GM23338 (cell line): Measurements from ENCODE around the gene UNC45B. TPM values are rescaled to one million over a fixed set of nuclear protein-coding genes. Genes with fewer than 3 reads are reported as not detected.

Experiments
- ATAC-seq: fragments of 200-7000 bp; cut with Tn5 transposase; 3 replicates; pipeline ENCODE4 v1.9.1; 2020
- DNase-seq: peaks from one replicate; pipeline ENCODE4 v3.0.0-alpha.2; 2015; ENCODE audit warnings: low spot score
- H2AFZ ChIP-seq: fragments of 200-600 bp; sonication (generic); 2 replicates; pipeline ENCODE4 v1.8.0; 2016; ENCODE audit warnings: antibody characterized with exemption, mild to moderate bottlenecking, moderate library complexity
- H3F3A ChIP-seq: fragments of 200-600 bp; sonication (generic); replicated peaks from 2 replicates; pipeline ENCODE4 v1.8.0; 2017; ENCODE audit warnings: antibody characterized with exemption, mixed run types, low read depth
- H3K27ac ChIP-seq: fragments of 200-600 bp; sonication (generic); 2 replicates; pipeline ENCODE4 v1.6.1; 2016; ENCODE audit warnings: low read depth
- H3K27me3 ChIP-seq: fragments of 200-600 bp; sonication (generic); 2 replicates; pipeline ENCODE4 v1.8.0; 2016; ENCODE audit warnings: mild to moderate bottlenecking, mixed run types, moderate library complexity; ENCODE audit not compliant: insufficient read depth
- H3K36me3 ChIP-seq: fragments of 200-600 bp; sonication (generic); 2 replicates; pipeline ENCODE4 v1.8.0; 2016; ENCODE audit warnings: mild to moderate bottlenecking; ENCODE audit not compliant: insufficient read depth
- H3K4me1 ChIP-seq: fragments of 200-600 bp; sonication (generic); 2 replicates; pipeline ENCODE4 v1.8.0; 2016; ENCODE audit warnings: mild to moderate bottlenecking, moderate library complexity; ENCODE audit not compliant: insufficient read depth
- H3K4me2 ChIP-seq: fragments of 200-600 bp; sonication (generic); 2 replicates; pipeline ENCODE4 v1.7.1; 2017; ENCODE audit warnings: mixed run types
- H3K4me3 ChIP-seq: fragments of 200-600 bp; sonication (generic); 2 replicates; pipeline ENCODE4 v1.6.1; 2016; ENCODE audit warnings: mixed run types
- H3K79me2 ChIP-seq: fragments of 200-600 bp; sonication (generic); replicated peaks from 2 replicates; pipeline ENCODE4 v1.8.0; 2017; ENCODE audit warnings: mild to moderate bottlenecking; ENCODE audit not compliant: insufficient read depth
- H3K9me2 ChIP-seq: fragments of 200-600 bp; sonication (generic); 2 replicates; pipeline ENCODE4 v1.8.0; 2017; ENCODE audit not compliant: insufficient read depth
- H4K20me1 ChIP-seq: fragments of 200-600 bp; sonication (generic); replicated peaks from 2 replicates; pipeline ENCODE4 v1.8.0; 2017; ENCODE audit warnings: mild to moderate bottlenecking; ENCODE audit not compliant: insufficient read depth
- H3K27ac Mint-ChIP-seq: 2 replicates; pipeline ENCODE4 v1.8.0; 2020; ENCODE audit warnings: inconsistent platforms, mild to moderate bottlenecking, moderate library complexity, mixed read lengths
- H3K27me3 Mint-ChIP-seq: 3 replicates; pipeline ENCODE4 v1.8.0; 2022; ENCODE audit warnings: low read depth, mild to moderate bottlenecking, moderate library complexity, mixed read lengths, inconsistent platforms; ENCODE audit not compliant: insufficient read depth, poor library complexity
- H3K36me3 Mint-ChIP-seq: 3 replicates; pipeline ENCODE4 v1.8.0; 2021; ENCODE audit warnings: low read depth, mild to moderate bottlenecking, inconsistent platforms, moderate library complexity, mixed read lengths
- H3K4me1 Mint-ChIP-seq: 3 replicates; pipeline ENCODE4 v1.8.0; 2020; ENCODE audit warnings: mild to moderate bottlenecking, inconsistent platforms, mixed read lengths
- H3K4me3 Mint-ChIP-seq: 3 replicates; pipeline ENCODE4 v1.8.0; 2021; ENCODE audit warnings: moderate library complexity, mild to moderate bottlenecking, inconsistent platforms, mixed read lengths
- H3K9me3 Mint-ChIP-seq: 3 replicates; pipeline ENCODE4 v1.8.0; 2020; ENCODE audit warnings: moderate library complexity, mild to moderate bottlenecking, inconsistent platforms, mixed read lengths
- CREB1 ChIP-seq: fragments of 250-450 bp; sonication (Bioruptor Pico); IDR thresholded peaks from 2 replicates; pipeline ENCODE4 v1.5.0; 2020; ENCODE audit warnings: low read depth, mild to moderate bottlenecking, moderate library complexity
- EZH2 ChIP-seq: fragments of 200-600 bp; sonication (generic); IDR thresholded peaks from one replicate; pipeline ENCODE4 v1.8.0; 2017; ENCODE audit warnings: antibody characterized with exemption, mild to moderate bottlenecking, low read depth; ENCODE audit not compliant: unreplicated experiment
- EZH2phosphoT487 ChIP-seq: fragments of 200-600 bp; sonication (generic); IDR thresholded peaks from one replicate; pipeline ENCODE4 v1.8.1; 2018; ENCODE audit warnings: antibody characterized with exemption; ENCODE audit not compliant: unreplicated experiment
- JUNB ChIP-seq: IDR thresholded peaks from one replicate; pipeline ENCODE4 v1.6.1; 2016; ENCODE audit warnings: antibody characterized with exemption; ENCODE audit not compliant: unreplicated experiment
- NANOG ChIP-seq: IDR thresholded peaks from 2 replicates; pipeline ENCODE4 v1.6.1; 2016; ENCODE audit warnings: antibody characterized with exemption, borderline replicate concordance
- POLR2AphosphoS5 ChIP-seq: IDR thresholded peaks from 2 replicates; pipeline ENCODE4 v1.6.1; 2016; ENCODE audit warnings: antibody characterized with exemption, low read depth
- STAT1 ChIP-seq: IDR thresholded peaks from one replicate; pipeline ENCODE4 v1.6.1; 2016; ENCODE audit warnings: antibody characterized with exemption; ENCODE audit not compliant: unreplicated experiment
- ZNF114 ChIP-seq: fragments of 250-450 bp; sonication (Bioruptor Pico); IDR thresholded peaks from 2 replicates; pipeline ENCODE4 v1.5.0; 2020; ENCODE audit warnings: mild to moderate bottlenecking, moderate library complexity
- ZNF331 ChIP-seq: fragments of 250-450 bp; sonication (Bioruptor Pico); IDR thresholded peaks from 2 replicates; pipeline ENCODE4 v1.5.0; 2020; ENCODE audit warnings: low read depth, mild to moderate bottlenecking, moderate library complexity
- polyA plus RNA-seq: library from polyadenylated mRNA; unstranded; fragments of >200 nt; fragmentation: Nextera tagmentation; extraction: Ambion mirVana; gene quantifications from 2 replicates; pipeline ENCODE4 v1.2.1, GENCODE V29; 2016
- total RNA-seq: library from RNA; depleted of rRNA; stranded (reverse); fragments of >200 nt; shearing (Covaris generic); gene quantifications from 2 replicates; pipeline ENCODE4 v1.2.3, GENCODE V29; 2014
- TF ChIP-seq, protein P1 (sequence below): IDR thresholded peaks from 2 replicates; pipeline ENCODE4 v1.6.1; 2016; ENCODE audit warnings: antibody characterized with exemption
- TF ChIP-seq, protein P2 (sequence below): fragments of 250-450 bp; sonication (Bioruptor Pico); IDR thresholded peaks from 2 replicates; pipeline ENCODE4 v1.5.0; 2020; ENCODE audit warnings: mild to moderate bottlenecking, moderate library complexity
- TF ChIP-seq, protein P3 (sequence below): IDR thresholded peaks from one replicate; pipeline ENCODE4 v1.6.1; 2018; ENCODE audit warnings: antibody characterized with exemption; ENCODE audit not compliant: unreplicated experiment
- TF ChIP-seq, protein P4 (sequence below), 2 experiments: fragments of 200-600 bp in 1 of 2; sonication (generic) in 1 of 2; conservative IDR thresholded peaks; 2 replicates each; pipeline versions ENCODE4 v1.5.1 to v1.6.1; 2016 to 2017; ENCODE audit warnings: antibody characterized with exemption in 2 of 2, low read depth in 2 of 2, mild to moderate bottlenecking in 2 of 2, moderate library complexity in 1 of 2

UNC45B gene
- total and polyA plus RNA-seq, 2 experiments from 2014 or later, result 0.03 TPM; not detected in 1

DNA sequence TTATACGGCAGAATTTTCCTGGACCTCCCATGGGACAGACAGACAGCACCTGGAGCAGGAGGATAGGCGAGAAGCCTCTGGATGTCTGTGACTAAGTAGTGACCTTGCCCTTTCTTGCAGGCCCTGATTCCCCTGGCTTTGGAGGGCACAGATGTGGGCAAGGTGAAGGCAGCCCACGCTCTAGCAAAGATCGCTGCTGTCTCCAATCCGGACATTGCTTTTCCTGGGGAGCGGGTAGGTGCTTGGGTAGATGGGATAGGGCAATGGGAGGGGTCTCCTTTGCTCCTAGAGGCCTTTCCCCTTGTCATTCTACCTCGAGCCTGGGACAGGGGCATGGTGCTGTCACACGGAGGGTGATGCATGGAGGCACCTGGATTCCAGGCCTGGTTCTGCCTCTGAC is 29.3 kb downstream of the UNC45B start:
- H3K27me3 Mint-ChIP-seq, result peaks cover 9% of the 10 kb centered on the region
- no peaks in the 10 kb centered on the region for H3K36me3 Mint-ChIP-seq
- peaks cover 13% of the 10 kb centered on the region for H3K9me3 Mint-ChIP-seq
- H3K4me1 Mint-ChIP-seq, result no peaks in the 10 kb centered on the region
- DNase-seq, result no peak
- TF ChIP-seq, protein P1, sequence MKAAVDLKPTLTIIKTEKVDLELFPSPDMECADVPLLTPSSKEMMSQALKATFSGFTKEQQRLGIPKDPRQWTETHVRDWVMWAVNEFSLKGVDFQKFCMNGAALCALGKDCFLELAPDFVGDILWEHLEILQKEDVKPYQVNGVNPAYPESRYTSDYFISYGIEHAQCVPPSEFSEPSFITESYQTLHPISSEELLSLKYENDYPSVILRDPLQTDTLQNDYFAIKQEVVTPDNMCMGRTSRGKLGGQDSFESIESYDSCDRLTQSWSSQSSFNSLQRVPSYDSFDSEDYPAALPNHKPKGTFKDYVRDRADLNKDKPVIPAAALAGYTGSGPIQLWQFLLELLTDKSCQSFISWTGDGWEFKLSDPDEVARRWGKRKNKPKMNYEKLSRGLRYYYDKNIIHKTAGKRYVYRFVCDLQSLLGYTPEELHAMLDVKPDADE, result no peak
- TF ChIP-seq, protein P2, sequence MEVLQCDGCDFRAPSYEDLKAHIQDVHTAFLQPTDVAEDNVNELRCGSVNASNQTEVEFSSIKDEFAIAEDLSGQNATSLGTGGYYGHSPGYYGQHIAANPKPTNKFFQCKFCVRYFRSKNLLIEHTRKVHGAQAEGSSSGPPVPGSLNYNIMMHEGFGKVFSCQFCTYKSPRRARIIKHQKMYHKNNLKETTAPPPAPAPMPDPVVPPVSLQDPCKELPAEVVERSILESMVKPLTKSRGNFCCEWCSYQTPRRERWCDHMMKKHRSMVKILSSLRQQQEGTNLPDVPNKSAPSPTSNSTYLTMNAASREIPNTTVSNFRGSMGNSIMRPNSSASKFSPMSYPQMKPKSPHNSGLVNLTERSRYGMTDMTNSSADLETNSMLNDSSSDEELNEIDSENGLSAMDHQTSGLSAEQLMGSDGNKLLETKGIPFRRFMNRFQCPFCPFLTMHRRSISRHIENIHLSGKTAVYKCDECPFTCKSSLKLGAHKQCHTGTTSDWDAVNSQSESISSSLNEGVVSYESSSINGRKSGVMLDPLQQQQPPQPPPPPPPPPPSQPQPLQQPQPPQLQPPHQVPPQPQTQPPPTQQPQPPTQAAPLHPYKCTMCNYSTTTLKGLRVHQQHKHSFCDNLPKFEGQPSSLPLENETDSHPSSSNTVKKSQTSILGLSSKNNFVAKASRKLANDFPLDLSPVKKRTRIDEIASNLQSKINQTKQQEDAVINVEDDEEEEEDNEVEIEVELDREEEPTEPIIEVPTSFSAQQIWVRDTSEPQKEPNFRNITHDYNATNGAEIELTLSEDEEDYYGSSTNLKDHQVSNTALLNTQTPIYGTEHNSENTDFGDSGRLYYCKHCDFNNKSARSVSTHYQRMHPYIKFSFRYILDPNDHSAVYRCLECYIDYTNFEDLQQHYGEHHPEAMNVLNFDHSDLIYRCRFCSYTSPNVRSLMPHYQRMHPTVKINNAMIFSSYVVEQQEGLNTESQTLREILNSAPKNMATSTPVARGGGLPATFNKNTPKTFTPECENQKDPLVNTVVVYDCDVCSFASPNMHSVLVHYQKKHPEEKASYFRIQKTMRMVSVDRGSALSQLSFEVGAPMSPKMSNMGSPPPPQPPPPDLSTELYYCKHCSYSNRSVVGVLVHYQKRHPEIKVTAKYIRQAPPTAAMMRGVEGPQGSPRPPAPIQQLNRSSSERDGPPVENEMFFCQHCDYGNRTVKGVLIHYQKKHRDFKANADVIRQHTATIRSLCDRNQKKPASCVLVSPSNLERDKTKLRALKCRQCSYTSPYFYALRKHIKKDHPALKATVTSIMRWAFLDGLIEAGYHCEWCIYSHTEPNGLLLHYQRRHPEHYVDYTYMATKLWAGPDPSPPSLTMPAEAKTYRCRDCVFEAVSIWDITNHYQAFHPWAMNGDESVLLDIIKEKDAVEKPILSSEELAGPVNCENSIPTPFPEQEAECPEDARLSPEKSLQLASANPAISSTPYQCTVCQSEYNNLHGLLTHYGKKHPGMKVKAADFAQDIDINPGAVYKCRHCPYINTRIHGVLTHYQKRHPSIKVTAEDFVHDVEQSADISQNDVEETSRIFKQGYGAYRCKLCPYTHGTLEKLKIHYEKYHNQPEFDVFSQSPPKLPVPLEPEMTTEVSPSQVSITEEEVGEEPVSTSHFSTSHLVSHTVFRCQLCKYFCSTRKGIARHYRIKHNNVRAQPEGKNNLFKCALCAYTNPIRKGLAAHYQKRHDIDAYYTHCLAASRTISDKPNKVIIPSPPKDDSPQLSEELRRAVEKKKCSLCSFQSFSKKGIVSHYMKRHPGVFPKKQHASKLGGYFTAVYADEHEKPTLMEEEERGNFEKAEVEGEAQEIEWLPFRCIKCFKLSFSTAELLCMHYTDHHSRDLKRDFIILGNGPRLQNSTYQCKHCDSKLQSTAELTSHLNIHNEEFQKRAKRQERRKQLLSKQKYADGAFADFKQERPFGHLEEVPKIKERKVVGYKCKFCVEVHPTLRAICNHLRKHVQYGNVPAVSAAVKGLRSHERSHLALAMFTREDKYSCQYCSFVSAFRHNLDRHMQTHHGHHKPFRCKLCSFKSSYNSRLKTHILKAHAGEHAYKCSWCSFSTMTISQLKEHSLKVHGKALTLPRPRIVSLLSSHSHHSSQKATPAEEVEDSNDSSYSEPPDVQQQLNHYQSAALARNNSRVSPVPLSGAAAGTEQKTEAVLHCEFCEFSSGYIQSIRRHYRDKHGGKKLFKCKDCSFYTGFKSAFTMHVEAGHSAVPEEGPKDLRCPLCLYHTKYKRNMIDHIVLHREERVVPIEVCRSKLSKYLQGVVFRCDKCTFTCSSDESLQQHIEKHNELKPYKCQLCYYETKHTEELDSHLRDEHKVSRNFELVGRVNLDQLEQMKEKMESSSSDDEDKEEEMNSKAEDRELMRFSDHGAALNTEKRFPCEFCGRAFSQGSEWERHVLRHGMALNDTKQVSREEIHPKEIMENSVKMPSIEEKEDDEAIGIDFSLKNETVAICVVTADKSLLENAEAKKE (CRISPR knock-in tag), result no peak
- no peak for TF ChIP-seq CREB1 (CRISPR knock-in tag)
- no peak for TF ChIP-seq POLR2AphosphoS5
- no peak for TF ChIP-seq ZNF114 (CRISPR knock-in tag)
- no peak for TF ChIP-seq EZH2phosphoT487
- TF ChIP-seq JUNB, result no peak
- TF ChIP-seq, protein P3, sequence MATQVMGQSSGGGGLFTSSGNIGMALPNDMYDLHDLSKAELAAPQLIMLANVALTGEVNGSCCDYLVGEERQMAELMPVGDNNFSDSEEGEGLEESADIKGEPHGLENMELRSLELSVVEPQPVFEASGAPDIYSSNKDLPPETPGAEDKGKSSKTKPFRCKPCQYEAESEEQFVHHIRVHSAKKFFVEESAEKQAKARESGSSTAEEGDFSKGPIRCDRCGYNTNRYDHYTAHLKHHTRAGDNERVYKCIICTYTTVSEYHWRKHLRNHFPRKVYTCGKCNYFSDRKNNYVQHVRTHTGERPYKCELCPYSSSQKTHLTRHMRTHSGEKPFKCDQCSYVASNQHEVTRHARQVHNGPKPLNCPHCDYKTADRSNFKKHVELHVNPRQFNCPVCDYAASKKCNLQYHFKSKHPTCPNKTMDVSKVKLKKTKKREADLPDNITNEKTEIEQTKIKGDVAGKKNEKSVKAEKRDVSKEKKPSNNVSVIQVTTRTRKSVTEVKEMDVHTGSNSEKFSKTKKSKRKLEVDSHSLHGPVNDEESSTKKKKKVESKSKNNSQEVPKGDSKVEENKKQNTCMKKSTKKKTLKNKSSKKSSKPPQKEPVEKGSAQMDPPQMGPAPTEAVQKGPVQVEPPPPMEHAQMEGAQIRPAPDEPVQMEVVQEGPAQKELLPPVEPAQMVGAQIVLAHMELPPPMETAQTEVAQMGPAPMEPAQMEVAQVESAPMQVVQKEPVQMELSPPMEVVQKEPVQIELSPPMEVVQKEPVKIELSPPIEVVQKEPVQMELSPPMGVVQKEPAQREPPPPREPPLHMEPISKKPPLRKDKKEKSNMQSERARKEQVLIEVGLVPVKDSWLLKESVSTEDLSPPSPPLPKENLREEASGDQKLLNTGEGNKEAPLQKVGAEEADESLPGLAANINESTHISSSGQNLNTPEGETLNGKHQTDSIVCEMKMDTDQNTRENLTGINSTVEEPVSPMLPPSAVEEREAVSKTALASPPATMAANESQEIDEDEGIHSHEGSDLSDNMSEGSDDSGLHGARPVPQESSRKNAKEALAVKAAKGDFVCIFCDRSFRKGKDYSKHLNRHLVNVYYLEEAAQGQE, result no peak
- TF ChIP-seq ZNF331 (CRISPR knock-in tag), result no peak
- TF ChIP-seq EZH2, result no peak
- TF ChIP-seq, protein P4, sequence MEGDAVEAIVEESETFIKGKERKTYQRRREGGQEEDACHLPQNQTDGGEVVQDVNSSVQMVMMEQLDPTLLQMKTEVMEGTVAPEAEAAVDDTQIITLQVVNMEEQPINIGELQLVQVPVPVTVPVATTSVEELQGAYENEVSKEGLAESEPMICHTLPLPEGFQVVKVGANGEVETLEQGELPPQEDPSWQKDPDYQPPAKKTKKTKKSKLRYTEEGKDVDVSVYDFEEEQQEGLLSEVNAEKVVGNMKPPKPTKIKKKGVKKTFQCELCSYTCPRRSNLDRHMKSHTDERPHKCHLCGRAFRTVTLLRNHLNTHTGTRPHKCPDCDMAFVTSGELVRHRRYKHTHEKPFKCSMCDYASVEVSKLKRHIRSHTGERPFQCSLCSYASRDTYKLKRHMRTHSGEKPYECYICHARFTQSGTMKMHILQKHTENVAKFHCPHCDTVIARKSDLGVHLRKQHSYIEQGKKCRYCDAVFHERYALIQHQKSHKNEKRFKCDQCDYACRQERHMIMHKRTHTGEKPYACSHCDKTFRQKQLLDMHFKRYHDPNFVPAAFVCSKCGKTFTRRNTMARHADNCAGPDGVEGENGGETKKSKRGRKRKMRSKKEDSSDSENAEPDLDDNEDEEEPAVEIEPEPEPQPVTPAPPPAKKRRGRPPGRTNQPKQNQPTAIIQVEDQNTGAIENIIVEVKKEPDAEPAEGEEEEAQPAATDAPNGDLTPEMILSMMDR (conservative IDR thresholded peaks at IDR 0.05; ENCODE audit: low read depth in 2 of 2), result no peak
- no peak for TF ChIP-seq NANOG
- TF ChIP-seq STAT1, result no peak
- Histone ChIP-seq H3K9me2 (no peaks in the 10 kb centered on the region), H2AFZ (no peak overlapping the region), H3K4me3 (no peak overlapping the region), H3F3A (no peaks in the 10 kb centered on the region), H4K20me1 (no peaks in the 10 kb centered on the region), H3K27me3 (no peaks in the 10 kb centered on the region), H3K4me2 (no peak overlapping the region), H3K4me1 (no peaks in the 10 kb centered on the region), H3K79me2 (no peaks in the 10 kb centered on the region), H3K27ac (no peak overlapping the region), H3K36me3 (no peaks in the 10 kb centered on the region)
- no peak overlapping the region for H3K4me3 Mint-ChIP-seq
- ATAC-seq, result no peak
- no peak overlapping the region for H3K27ac Mint-ChIP-seq
